GM03348 (cell line): ENCODE measurements around the gene TARDBP.
"Not testable (repeated sequence)": the region's sequence is repeated elsewhere in the genome, so short reads cannot be mapped to it uniquely, and the experiment has no call there.

Source experiments
- DNase-seq: peaks from one replicate; pipeline ENCODE4 v3.0.0; 2012; ENCODE audit warnings: low spot score

The TARDBP gene

GRCh38 chr1:11059968-11060830, 47.7 kb downstream of the TARDBP start, which contains the start of gene SRM:
TSS of gene SRM (minus strand) at chr1:11060018. CDS start at chr1:11059943, 75 bp downstream.
- DNase-seq: peak; percentile 99

DNA sequence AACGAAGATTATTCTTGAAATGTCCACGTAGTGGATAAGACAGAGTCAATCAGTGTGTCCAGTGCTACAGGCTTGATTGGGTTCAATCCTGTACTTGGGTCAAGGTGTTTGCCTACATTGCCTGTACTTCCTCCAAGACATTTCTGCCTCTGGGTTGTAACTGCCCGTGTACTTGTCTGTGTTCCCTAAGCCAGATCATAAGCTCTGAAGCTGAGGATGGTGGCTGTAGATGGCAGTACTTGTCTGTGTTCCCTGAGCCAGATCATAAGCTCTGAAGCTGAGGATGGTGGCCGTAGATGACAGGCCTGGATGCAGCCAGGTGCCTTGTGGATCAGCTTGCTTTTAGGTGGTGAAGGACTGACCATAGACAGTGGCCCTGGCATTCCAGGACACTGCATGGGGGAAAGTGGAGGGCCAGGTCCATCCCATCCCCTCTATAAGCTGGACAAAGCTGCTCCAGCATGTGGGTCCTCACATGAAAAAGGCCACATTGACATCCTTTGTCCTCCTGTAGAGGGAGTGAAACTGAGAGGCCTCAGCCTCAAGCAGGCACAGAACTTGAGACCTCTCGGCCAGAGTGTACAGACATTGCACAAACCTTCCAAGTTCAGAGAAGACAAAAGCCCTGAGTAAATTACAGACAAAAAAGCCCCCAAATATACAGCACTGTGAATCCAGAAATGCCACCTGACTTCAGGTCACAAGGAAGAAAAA, 49.4 kb downstream of the TARDBP start:
- no peak for DNase-seq

DNA sequence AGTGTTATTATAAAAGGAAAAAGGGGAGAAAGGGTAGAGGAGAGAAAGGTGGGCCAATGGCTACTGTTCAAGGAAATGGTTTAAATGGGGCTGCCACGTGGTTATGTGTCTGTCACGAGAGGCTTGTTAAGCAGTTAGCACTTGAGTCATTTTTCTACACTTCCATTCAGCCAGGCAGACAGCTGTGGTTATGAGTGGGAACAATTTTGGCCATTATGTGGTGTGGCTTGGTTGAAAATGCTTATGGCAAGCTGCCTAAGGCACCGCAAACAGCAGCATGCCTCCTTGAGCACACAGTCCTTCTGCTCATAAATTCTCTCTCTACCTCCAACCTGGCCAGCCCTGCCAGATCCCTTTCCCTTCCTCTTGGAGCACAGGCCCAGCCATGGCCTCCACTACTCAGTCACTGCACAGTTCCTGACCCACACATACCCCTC, 50.5 kb downstream of the TARDBP start:
- peak; percentile 77 for DNase-seq

DNA sequence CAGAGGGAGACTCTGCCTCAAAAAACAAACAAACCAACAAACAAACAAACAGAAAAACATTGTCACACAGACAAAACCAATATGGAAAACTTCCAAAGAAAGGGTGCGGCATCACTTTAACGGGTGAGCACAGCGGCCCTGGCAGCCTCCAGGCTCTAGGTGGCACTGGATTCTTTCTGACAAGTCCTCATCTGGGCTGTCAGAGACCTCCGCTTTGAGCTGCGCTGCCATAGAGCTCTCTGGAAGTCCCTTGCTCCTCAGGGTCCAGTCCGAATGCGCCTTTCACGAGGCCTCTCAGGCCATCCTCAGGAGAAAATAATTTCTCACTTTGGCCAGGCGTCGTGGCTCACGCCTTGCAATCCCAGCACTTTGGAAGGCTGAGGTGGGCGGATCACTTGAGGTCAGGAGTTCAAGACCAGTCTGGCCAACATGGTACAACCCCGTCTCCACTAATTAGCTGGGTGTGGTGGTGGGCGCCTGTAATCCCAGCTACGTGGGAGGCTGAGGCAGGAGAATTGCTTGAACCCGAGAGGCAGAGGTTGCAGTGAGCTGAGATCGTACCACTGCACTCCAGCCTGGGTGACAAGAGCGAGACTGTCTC, 51.6 kb downstream of the TARDBP start:
- DNase-seq: not testable (repeated sequence)

DNA sequence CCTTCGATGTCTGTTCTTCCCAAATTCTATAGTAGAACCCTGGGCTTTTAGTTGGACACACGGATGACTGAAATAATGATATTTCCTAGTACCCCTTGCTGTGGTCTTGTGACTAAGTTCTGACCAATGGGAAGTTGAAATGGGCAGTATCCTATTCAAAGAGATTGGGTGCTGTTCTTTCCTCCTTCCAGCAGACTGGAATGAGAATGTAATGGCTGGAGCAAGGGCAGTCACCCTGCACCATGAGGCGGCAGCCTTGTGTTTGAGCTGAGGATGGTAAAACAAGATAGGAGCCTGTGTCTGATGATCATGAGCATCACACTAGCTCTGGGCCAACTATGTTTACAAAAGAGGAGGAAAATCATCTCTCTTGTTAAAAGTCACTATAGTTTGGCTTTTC, 52.5 kb downstream of the TARDBP start:
- DNase-seq: no peak

DNA sequence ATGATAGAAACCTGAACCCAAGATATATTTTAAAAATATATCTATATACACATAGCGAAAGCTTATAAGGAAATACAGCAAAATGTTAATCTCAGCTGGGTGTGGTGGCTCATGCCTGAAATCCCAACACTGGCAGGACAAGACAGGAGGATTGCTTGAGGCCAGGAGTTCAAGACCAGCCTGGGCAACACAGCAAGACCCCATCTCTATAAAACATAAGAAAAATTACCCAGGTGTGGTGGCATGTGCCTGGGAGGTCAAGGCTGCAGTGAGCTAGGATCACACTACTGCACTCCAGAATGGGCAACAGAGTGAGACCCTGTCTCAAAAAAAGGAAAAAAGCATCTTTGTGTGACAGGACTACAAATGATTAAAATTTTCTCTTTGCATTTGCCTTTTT, 53.3 kb downstream of the TARDBP start:
- no peak for DNase-seq

GRCh38 chr1:11067716-11068599, 55.5 kb downstream of the TARDBP start:
- DNase-seq: no peak

DNA sequence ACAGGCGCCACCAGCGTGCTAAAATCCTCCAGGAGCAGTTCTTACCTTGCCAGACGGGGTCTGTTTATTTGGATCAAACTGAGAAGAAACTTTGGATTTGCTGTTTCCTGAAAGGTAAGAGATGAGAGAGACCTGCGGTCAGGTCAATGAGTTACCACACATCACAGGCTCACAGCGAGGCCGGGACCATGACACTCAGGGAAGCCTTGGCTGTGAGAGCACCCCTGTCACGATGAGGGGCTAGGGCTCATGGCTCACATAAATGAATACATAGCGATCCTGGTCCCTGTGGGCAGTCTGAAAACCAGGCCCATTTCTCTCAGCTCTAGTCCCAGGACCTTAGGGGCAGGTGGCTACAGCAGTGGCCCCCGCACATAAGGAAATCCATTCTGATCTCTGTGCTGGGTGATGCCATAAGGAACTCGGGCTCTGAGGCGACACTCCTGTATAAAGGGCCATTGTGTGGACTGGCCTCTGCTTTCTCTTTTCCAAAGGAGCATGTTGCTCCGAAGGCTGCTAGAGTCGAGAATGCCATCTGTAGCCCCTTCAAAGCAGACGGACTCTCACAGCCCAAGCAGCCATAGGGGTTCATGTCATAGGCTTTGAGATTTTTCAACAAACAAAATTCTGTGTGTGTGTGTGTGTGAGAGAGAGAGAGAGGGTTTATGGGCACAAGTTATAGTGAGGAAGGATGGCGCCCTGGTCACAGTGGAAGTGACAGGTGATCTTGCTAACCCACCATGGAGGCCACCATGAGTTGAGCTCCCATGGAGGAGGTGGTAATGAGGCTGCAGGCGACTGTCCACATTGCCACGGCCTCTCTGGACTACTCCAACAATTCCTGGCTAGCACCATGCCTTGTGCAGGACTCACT, 56.4 kb downstream of the TARDBP start:
- no peak for DNase-seq

DNA sequence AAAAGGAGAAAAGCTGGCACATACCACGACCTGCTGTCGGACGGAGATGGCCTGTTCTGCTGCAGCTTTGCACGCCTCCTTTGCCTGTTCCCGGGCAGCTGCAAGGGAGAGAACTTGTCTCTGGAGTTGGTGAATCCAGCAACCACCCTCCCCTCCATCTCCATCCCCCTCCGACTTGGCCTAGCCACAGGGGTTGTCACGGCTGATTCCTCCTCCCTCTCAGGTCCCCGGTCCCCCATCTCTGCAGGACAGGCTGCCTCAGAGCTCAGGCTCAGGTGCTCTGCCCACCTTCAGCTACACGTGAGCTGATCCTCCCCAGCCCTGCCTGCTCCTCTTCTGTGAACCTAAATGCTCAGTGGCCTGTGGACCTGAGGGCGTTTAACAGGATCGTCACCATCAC, 58.4 kb downstream of the TARDBP start:
- no peak for DNase-seq

DNA sequence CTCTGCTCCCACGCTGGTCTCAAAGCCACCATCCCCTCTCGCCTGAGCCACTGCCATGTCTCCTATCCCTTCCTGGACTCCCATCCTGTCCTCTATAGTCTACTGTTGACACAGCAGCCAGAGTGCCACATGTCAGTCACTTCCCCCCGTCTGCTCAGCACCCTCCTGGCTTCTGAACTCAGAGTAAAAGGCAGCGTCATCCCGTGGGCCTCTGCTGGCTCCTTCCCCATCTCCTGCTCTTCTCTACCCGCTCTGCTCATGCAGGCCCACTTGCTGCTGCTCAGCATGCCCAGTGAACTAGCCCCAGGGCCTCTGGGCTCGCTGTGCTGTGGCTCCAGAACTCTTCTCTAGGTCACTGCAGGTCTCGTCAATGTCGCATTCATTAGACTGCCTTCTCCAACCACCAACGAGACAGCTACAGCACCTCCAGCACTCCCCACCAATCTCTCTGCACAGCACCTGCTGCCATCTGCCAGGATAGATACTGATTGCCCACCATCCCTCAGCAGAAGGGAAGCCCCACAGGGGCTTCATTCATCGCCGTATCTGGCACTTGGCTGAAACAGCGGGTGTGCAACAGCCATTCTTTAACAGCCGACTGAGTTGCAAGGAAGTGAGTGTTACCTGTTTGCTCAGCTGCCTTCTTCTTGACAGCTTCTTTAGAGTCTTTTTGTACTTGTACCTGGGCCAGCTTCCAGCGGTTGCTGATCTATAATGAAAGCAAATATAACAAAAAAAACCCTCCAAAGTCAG, 59.2 kb downstream of the TARDBP start:
- DNase-seq: no peak

DNA sequence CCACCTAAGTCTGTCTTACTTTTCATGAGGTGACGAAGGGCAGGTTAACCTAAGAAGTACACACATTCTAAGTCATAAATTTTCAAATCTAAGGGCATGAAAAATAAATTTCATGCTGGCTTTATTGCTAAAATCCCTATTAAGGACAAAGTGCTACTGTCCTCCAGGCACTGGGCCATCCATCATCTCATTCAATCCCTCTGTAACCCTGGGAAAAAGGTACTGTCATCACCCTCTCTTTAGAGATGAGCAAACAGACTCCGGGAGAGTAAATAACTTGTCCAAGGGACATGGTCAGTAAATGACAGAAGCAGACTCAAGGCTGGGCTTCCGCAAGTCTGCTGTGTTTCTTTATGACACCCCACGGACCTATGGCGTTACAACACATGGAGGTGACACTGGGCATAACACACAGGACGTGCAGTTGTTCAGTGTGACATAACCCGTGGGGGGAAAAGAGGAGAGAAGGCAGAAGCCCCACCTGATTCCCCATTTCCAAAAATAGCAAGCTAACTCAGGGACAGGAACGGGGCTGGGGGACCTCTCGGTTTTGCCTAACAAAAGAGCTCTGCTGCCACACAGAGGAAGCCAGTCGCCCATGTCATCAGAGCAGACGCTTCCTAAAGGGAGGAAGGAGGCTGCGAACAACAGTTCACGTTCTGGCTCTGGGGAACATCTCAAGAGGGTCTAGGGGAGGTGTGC, 59.9 kb downstream of the TARDBP start:
- no peak for DNase-seq

- DNase-seq: not testable (repeated sequence)
Measured at GRCh38 chr1:11073398-11073797, 60.9 kb downstream of the TARDBP start.
